Stimulated activated CD4-positive, alpha-beta T cell treated with anti-CD3 and anti-CD28 coated beads, Interleukin-1b, Interleukin-23, amount 100 ng/mL, for 4 hours (primary cell): ENCODE measurements around the gene CARD18.
"Not testable (repeated sequence)": the region's sequence is repeated elsewhere in the genome, so short reads cannot be mapped to it uniquely, and the experiment has no call there.

Experiments used
- DNase-seq, 2 donors: peaks; one replicate each; pipeline ENCODE4 v3.0.0-alpha.2; 2020; ENCODE audit warnings: low read depth in 2 of 2

Gene CARD18

GRCh38 chr11:105132716-105133511, 6.7 kb downstream of the CARD18 start:
- DNase-seq, result no peak

- DNase-seq, result no peak
These were observed 9.3 kb downstream of the CARD18 start for GRCh38 chr11:105130189-105130813.

- no peak for DNase-seq
These were observed 14.8 kb downstream of the CARD18 start for GRCh38 chr11:105124756-105125155.

GRCh38 chr11:105111145-105111944, 28.2 kb downstream of the CARD18 start:
- no peak for DNase-seq

- no peak for DNase-seq
These were observed 28.9 kb downstream of the CARD18 start for GRCh38 chr11:105110688-105111030.

- no peak for DNase-seq
These were observed 29.5 kb downstream of the CARD18 start for GRCh38 chr11:105109855-105110687.

GRCh38 chr11:105109321-105109720, 30.2 kb downstream of the CARD18 start:
- no peak for DNase-seq

- no peak for DNase-seq
These were observed 31.3 kb downstream of the CARD18 start for GRCh38 chr11:105108247-105108646.

- not testable (repeated sequence) for DNase-seq
These were observed 32.2 kb downstream of the CARD18 start for GRCh38 chr11:105107226-105107825.

GRCh38 chr11:105106140-105106539, 33.4 kb downstream of the CARD18 start:
- no peak for DNase-seq

- DNase-seq, result no peak
These were observed 35.3 kb downstream of the CARD18 start for GRCh38 chr11:105104292-105104691.

- no peak for DNase-seq
These were observed 36.2 kb downstream of the CARD18 start for GRCh38 chr11:105103336-105103735.

- DNase-seq, result not testable (repeated sequence)
These were observed 37.4 kb downstream of the CARD18 start for GRCh38 chr11:105102079-105102581.

GRCh38 chr11:105100981-105101630, 38.5 kb downstream of the CARD18 start:
- DNase-seq, result no peak

GRCh38 chr11:105100206-105100605, 39.4 kb downstream of the CARD18 start:
- peak in 1 of 2 donors; percentile 3 for DNase-seq

GRCh38 chr11:105099594-105099993, 40.0 kb downstream of the CARD18 start:
- DNase-seq, result not testable (repeated sequence)

- DNase-seq, result no peak
These were observed 47.0 kb downstream of the CARD18 start for GRCh38 chr11:105092256-105093239.
